ENCODE results near the gene NLGN1.

NLGN1 gene

DNA sequence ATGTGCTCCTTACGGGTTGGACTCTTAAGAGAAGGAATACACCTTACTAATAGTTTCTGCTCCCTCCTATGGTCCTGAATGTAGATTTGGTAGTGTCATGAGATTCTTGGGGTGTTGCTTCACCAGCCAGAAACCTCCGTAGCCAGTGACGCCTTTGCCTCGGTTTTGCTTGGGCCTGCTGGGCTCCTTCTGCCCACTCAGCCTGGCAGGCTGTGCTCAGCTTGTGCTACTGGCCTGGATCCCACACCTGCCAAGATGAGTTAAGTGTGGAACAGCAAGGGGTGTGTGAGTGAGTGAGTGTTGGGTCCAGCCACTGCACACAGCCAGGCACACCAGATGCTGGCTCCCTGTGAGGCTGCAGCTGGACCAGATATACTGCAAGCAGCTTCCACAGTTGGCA is 560.1 kb downstream of the NLGN1 start:
- Histone ChIP-seq H3K9me3 (ENCODE audit: control insufficient read depth, insufficient read depth, low read depth, low read length) (peaks cover 11% of the 10 kb centered on the region), H3K36me3 (ENCODE audit: control insufficient read depth, insufficient read depth, low read length) (no peaks in the 10 kb centered on the region), H3K27ac (ENCODE audit: low read depth, low read length) (no peak overlapping the region), H3K9ac (ENCODE audit: low read length) (no peak overlapping the region), H3K4me3 (ENCODE audit: low read depth, low read length) (no peak overlapping the region), H3K27me3 (ENCODE audit: control insufficient read depth, insufficient read depth, low read length) (no peaks in the 10 kb centered on the region), H3K4me1 (ENCODE audit: control insufficient read depth, insufficient read depth, low read length) (peaks cover 5% of the 10 kb centered on the region; the same call in 1 of the 2 replicates)

GRCh38 chr3:173958805-173959204 is 561.3 kb downstream of the NLGN1 start:
- H3K27me3 ChIP-seq (ENCODE audit: control insufficient read depth, insufficient read depth, low read length), result no peaks in the 10 kb centered on the region
- H3K36me3 ChIP-seq (ENCODE audit: control insufficient read depth, insufficient read depth, low read length), result no peaks in the 10 kb centered on the region
- H3K9ac ChIP-seq (ENCODE audit: low read length), result no peak overlapping the region
- H3K4me3 ChIP-seq (ENCODE audit: low read depth, low read length), result no peak overlapping the region
- H3K4me1 ChIP-seq (ENCODE audit: control insufficient read depth, insufficient read depth, low read length), result peaks cover 14% of the 10 kb centered on the region; the same call in 1 of the 2 replicates
- no peak overlapping the region for H3K27ac ChIP-seq (ENCODE audit: low read depth, low read length)
- peaks cover 11% of the 10 kb centered on the region for H3K9me3 ChIP-seq (ENCODE audit: control insufficient read depth, insufficient read depth, low read depth, low read length)

- H3K4me3 ChIP-seq (ENCODE audit: low read depth, low read length), result no peak overlapping the region
- H3K9me3 ChIP-seq (ENCODE audit: control insufficient read depth, insufficient read depth, low read depth, low read length), result no peaks in the 10 kb centered on the region
- no peak overlapping the region for H3K27ac ChIP-seq (ENCODE audit: low read depth, low read length)
- H3K27me3 ChIP-seq (ENCODE audit: control insufficient read depth, insufficient read depth, low read length), result no peaks in the 10 kb centered on the region
- no peaks in the 10 kb centered on the region for H3K4me1 ChIP-seq (ENCODE audit: control insufficient read depth, insufficient read depth, low read length)
- H3K9ac ChIP-seq (ENCODE audit: low read length), result no peak overlapping the region
- no peaks in the 10 kb centered on the region for H3K36me3 ChIP-seq (ENCODE audit: control insufficient read depth, insufficient read depth, low read length)
These were observed 572.7 kb downstream of the NLGN1 start for GRCh38 chr3:173970281-173970680.

- no peak overlapping the region for H3K9ac ChIP-seq (ENCODE audit: low read length)
- H3K4me1 ChIP-seq (ENCODE audit: control insufficient read depth, insufficient read depth, low read length), result no peaks in the 10 kb centered on the region
- H3K4me3 ChIP-seq (ENCODE audit: low read depth, low read length), result no peak overlapping the region
- H3K27ac ChIP-seq (ENCODE audit: low read depth, low read length), result no peak overlapping the region
- H3K9me3 ChIP-seq (ENCODE audit: control insufficient read depth, insufficient read depth, low read depth, low read length), result no peaks in the 10 kb centered on the region
- H3K36me3 ChIP-seq (ENCODE audit: control insufficient read depth, insufficient read depth, low read length), result no peaks in the 10 kb centered on the region
- H3K27me3 ChIP-seq (ENCODE audit: control insufficient read depth, insufficient read depth, low read length), result no peaks in the 10 kb centered on the region
These were observed 578.7 kb downstream of the NLGN1 start for GRCh38 chr3:173976281-173976680.

- Histone ChIP-seq H3K4me1 (ENCODE audit: control insufficient read depth, insufficient read depth, low read length) (no peaks in the 10 kb centered on the region), H3K9ac (ENCODE audit: low read length) (no peak overlapping the region), H3K36me3 (ENCODE audit: control insufficient read depth, insufficient read depth, low read length) (no peaks in the 10 kb centered on the region), H3K9me3 (ENCODE audit: control insufficient read depth, insufficient read depth, low read depth, low read length) (no peaks in the 10 kb centered on the region), H3K27ac (ENCODE audit: low read depth, low read length) (no peak overlapping the region), H3K4me3 (ENCODE audit: low read depth, low read length) (no peak overlapping the region), H3K27me3 (ENCODE audit: control insufficient read depth, insufficient read depth, low read length) (no peaks in the 10 kb centered on the region)
These were observed 580.2 kb downstream of the NLGN1 start for GRCh38 chr3:173977747-173978146.

DNA sequence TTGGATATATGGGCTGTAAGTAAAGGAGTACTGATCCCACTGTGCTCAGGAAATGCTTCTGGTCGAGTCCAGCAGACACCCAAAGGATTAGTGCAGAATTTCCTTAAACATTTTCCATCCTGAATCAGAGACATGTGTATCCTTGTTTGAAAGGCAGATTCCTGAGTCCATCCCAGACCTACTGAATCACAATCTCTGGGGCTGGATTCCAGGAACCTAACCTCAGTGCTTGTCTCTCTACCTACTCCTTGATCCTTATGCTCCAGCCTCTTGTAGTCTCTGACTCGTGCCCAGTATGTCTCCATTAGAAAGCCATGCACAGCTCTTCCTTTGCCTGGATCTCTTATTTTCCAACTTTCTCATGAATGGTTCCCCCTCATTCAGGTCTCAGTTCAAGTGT is 585.8 kb downstream of the NLGN1 start:
- Histone ChIP-seq H3K27ac (ENCODE audit: low read depth, low read length) (no peak overlapping the region), H3K4me1 (ENCODE audit: control insufficient read depth, insufficient read depth, low read length) (no peaks in the 10 kb centered on the region), H3K9ac (ENCODE audit: low read length) (no peak overlapping the region), H3K4me3 (ENCODE audit: low read depth, low read length) (no peak overlapping the region), H3K36me3 (ENCODE audit: control insufficient read depth, insufficient read depth, low read length) (no peaks in the 10 kb centered on the region), H3K27me3 (ENCODE audit: control insufficient read depth, insufficient read depth, low read length) (no peaks in the 10 kb centered on the region), H3K9me3 (ENCODE audit: control insufficient read depth, insufficient read depth, low read depth, low read length) (no peaks in the 10 kb centered on the region)

- no peaks in the 10 kb centered on the region for H3K4me1 ChIP-seq (ENCODE audit: control insufficient read depth, insufficient read depth, low read length)
- H3K9me3 ChIP-seq (ENCODE audit: control insufficient read depth, insufficient read depth, low read depth, low read length), result no peaks in the 10 kb centered on the region
- H3K4me3 ChIP-seq (ENCODE audit: low read depth, low read length), result no peak overlapping the region
- H3K9ac ChIP-seq (ENCODE audit: low read length), result no peak overlapping the region
- no peaks in the 10 kb centered on the region for H3K27me3 ChIP-seq (ENCODE audit: control insufficient read depth, insufficient read depth, low read length)
- H3K36me3 ChIP-seq (ENCODE audit: control insufficient read depth, insufficient read depth, low read length), result no peaks in the 10 kb centered on the region
- H3K27ac ChIP-seq (ENCODE audit: low read depth, low read length), result no peak overlapping the region
These were observed 589.4 kb downstream of the NLGN1 start for GRCh38 chr3:173986861-173987410.

- H3K27ac ChIP-seq (ENCODE audit: low read depth, low read length), result no peak overlapping the region
- no peaks in the 10 kb centered on the region for H3K36me3 ChIP-seq (ENCODE audit: control insufficient read depth, insufficient read depth, low read length)
- no peaks in the 10 kb centered on the region for H3K27me3 ChIP-seq (ENCODE audit: control insufficient read depth, insufficient read depth, low read length)
- H3K9ac ChIP-seq (ENCODE audit: low read length), result no peak overlapping the region
- H3K4me3 ChIP-seq (ENCODE audit: low read depth, low read length), result no peak overlapping the region
- H3K4me1 ChIP-seq (ENCODE audit: control insufficient read depth, insufficient read depth, low read length), result no peaks in the 10 kb centered on the region
- no peaks in the 10 kb centered on the region for H3K9me3 ChIP-seq (ENCODE audit: control insufficient read depth, insufficient read depth, low read depth, low read length)
These were observed 591.4 kb downstream of the NLGN1 start for GRCh38 chr3:173988909-173989308.

DNA sequence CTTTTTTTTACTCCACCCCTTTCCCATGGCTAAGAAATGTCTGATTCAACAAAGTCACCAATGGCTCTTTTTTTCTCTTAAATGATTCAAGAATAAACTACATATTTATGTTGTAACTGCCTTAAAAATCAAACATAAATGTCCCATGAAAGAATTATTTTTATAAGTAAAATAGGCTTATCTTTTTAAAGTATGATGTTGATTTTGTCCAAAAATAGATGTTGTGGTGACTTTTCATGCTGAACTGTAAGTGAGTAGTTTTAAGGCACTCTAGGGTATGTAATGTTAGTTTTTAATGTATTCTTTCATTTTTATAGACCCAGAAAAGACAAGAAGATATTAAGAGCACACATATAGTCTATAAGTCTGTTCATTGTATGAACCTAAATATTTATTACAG is 594.9 kb downstream of the NLGN1 start:
- Histone ChIP-seq H3K4me1 (ENCODE audit: control insufficient read depth, insufficient read depth, low read length) (no peaks in the 10 kb centered on the region), H3K4me3 (ENCODE audit: low read depth, low read length) (no peak overlapping the region), H3K36me3 (ENCODE audit: control insufficient read depth, insufficient read depth, low read length) (no peaks in the 10 kb centered on the region), H3K27me3 (ENCODE audit: control insufficient read depth, insufficient read depth, low read length) (no peaks in the 10 kb centered on the region), H3K27ac (ENCODE audit: low read depth, low read length) (no peak overlapping the region), H3K9me3 (ENCODE audit: control insufficient read depth, insufficient read depth, low read depth, low read length) (no peaks in the 10 kb centered on the region), H3K9ac (ENCODE audit: low read length) (no peak overlapping the region)

DNA sequence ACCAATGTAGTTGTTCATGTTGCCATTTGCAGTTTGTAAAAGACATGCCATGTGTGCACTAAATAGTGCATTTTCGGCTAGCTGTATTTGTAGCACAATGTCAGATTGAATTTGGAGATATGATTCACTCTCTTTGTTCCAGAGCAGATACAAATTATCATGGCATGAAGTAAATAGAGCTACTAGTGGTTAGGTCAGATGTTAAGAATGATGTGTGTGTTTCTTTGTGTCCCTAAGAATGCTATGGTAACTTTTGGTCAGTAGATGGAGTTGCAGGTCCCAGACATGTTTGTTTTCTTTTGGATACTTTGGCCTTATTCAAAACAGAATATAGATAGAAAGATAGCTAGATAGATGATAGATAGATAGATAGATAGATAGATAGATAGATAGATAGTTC is 595.8 kb downstream of the NLGN1 start:
- H3K9me3 ChIP-seq (ENCODE audit: control insufficient read depth, insufficient read depth, low read depth, low read length), result no peaks in the 10 kb centered on the region
- H3K27ac ChIP-seq (ENCODE audit: low read depth, low read length), result no peak overlapping the region
- no peaks in the 10 kb centered on the region for H3K4me1 ChIP-seq (ENCODE audit: control insufficient read depth, insufficient read depth, low read length)
- H3K9ac ChIP-seq (ENCODE audit: low read length), result no peak overlapping the region
- no peaks in the 10 kb centered on the region for H3K36me3 ChIP-seq (ENCODE audit: control insufficient read depth, insufficient read depth, low read length)
- no peaks in the 10 kb centered on the region for H3K27me3 ChIP-seq (ENCODE audit: control insufficient read depth, insufficient read depth, low read length)
- no peak overlapping the region for H3K4me3 ChIP-seq (ENCODE audit: low read depth, low read length)

DNA sequence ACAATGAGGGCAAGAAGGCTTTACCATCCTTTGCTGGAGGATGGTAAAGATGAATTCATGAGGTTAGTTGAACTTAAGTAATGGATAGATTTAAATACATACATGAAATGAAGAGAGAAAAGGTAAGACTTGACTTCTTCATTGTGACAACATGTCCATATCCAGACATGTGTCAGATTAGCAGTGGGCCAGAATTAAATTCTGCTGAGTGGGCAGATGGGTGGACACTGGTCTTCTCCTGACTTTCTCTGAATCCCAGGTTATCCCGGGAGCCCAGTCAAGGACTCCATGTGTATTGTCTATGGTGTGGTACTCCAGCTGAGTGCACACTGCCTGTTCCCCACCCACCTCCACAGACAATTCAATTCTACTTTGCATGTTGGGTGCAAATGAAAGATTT is 603.1 kb downstream of the NLGN1 start:
- H3K4me1 ChIP-seq (ENCODE audit: control insufficient read depth, insufficient read depth, low read length), result no peaks in the 10 kb centered on the region
- H3K9me3 ChIP-seq (ENCODE audit: control insufficient read depth, insufficient read depth, low read depth, low read length), result no peaks in the 10 kb centered on the region
- no peaks in the 10 kb centered on the region for H3K27me3 ChIP-seq (ENCODE audit: control insufficient read depth, insufficient read depth, low read length)
- H3K27ac ChIP-seq (ENCODE audit: low read depth, low read length), result no peak overlapping the region
- no peak overlapping the region for H3K9ac ChIP-seq (ENCODE audit: low read length)
- no peak overlapping the region for H3K4me3 ChIP-seq (ENCODE audit: low read depth, low read length)
- H3K36me3 ChIP-seq (ENCODE audit: control insufficient read depth, insufficient read depth, low read length), result no peaks in the 10 kb centered on the region

DNA sequence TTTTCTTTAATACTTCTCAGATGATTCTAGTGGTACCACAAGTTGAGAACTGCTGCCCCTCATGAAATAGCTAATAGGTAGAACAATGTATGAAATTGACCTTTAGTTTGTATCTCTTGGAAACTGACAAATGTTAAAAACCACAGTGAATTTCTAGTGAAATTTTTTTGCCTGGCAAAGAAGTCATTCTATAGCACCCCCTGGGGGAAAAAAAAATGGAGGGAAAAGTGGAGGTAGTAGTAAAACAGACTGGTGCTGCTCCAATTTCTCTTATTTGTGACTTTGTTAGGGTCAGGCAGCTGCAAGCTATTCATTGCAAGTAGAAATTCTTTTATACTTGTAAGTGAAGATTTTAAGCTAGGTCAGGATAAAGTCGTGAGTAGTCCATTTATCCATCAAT is 605.0 kb downstream of the NLGN1 start:
- Histone ChIP-seq H3K9ac (ENCODE audit: low read length) (no peak overlapping the region), H3K27me3 (ENCODE audit: control insufficient read depth, insufficient read depth, low read length) (no peaks in the 10 kb centered on the region), H3K36me3 (ENCODE audit: control insufficient read depth, insufficient read depth, low read length) (no peaks in the 10 kb centered on the region), H3K9me3 (ENCODE audit: control insufficient read depth, insufficient read depth, low read depth, low read length) (no peaks in the 10 kb centered on the region), H3K27ac (ENCODE audit: low read depth, low read length) (no peak overlapping the region), H3K4me1 (ENCODE audit: control insufficient read depth, insufficient read depth, low read length) (no peaks in the 10 kb centered on the region), H3K4me3 (ENCODE audit: low read depth, low read length) (no peak overlapping the region)

Measured in HUES6 (cell line).